ENCODE measurements around the gene ZBTB43. TPM values are rescaled to one million over a fixed set of nuclear protein-coding genes. Genes with fewer than 3 reads are reported as not detected.

ZBTB43 gene
- total and polyA plus RNA-seq, 10 of the 15 experiments (the other 5 are each of a cell fraction or from before 2014, with no cell fraction given), result 2.4 to 19.3 (median 8.7) TPM

DNA sequence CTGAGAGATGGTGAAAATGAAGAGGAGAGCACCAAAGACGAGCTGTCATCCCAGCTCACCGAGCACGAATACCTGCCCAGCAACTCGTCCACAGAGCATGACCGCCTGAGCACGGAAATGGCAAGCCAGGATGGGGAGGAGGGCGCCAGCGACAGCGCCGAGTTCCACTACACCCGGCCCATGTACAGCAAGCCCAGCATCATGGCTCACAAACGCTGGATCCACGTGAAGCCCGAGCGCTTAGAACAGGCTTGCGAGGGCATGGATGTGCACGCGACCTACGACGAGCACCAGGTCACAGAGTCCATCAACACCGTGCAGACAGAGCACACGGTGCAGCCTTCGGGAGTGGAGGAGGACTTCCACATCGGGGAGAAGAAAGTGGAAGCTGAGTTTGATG, 28.2 kb downstream of the ZBTB43 start:
- RAD21 ChIA-PET (ENCODE audit: unreplicated experiment), result interaction anchor here (1.0 kb wide), 1 partner anchor 39 kb away, joined by 3 read pairs; no protein-coding TSS in a partner anchor
- Histone ChIP-seq H3K4me2 (ENCODE audit: control insufficient read depth, insufficient read depth) (no peak overlapping the region), H3K27ac (ENCODE audit: control insufficient read depth, insufficient read depth) (no peak overlapping the region), H2AFZ (ENCODE audit: control insufficient read depth, low read depth, low read length) (no peak overlapping the region), H4K20me1 (ENCODE audit: control insufficient read depth, insufficient read depth) (no peaks in the 10 kb centered on the region; the same call in none of the 2 replicates), H3K27me3 (replicated peaks in 1 of 2; ENCODE audit: control insufficient read depth in 2 of 2, insufficient read depth in 2 of 2, low read length in 1 of 2) (no peaks in the 10 kb centered on the region), H3K79me2 (ENCODE audit: control insufficient read depth, insufficient read depth, low read length) (peaks cover 27% of the 10 kb centered on the region), H3K9me3 (replicated peaks; ENCODE audit: control insufficient read depth, insufficient read depth, low read length) (no peaks in the 10 kb centered on the region), H3K4me3 (no peak overlapping the region), H3K36me3 (ENCODE audit: control insufficient read depth in 2 of 2, insufficient read depth in 2 of 2, low read length in 1 of 2) (peaks cover 7 to 22% of the 10 kb centered on the region in 2 experiments), H3K9ac (ENCODE audit: control insufficient read depth, insufficient read depth, low read length) (no peak overlapping the region), H3K4me1 (ENCODE audit: control insufficient read depth, insufficient read depth, low read length) (peaks cover 41% of the 10 kb centered on the region)
- FAIRE-seq (no peak), DNase-seq (ENCODE audit: low read depth, low spot score) (no peak), ATAC-seq (no peak)
- BruUV-seq (replicated peaks), result no TSS peak
- intact Hi-C loops (cut with micrococcal nuclease; ENCODE audit: unreplicated experiment), result no loop called here
- POLR2A ChIA-PET, result interaction anchor here (1.1 to 1.9 kb wide), 2 partner anchors 25 to 29 kb away, joined by 3 to 9 read pairs; partner anchors contain the start of gene ZBTB43
- 97% methylated on average over 24 of the region's 24 CpGs for WGBS (ENCODE audit: insufficient coverage, insufficient replicate concordance, low lambda C conversion rate, missing lambda C conversion rate)
- CTCF ChIA-PET, result interaction anchor here (2.0 kb wide), 2 partner anchors 13 to 32 kb away, joined by 4 to 8 read pairs; no protein-coding TSS in a partner anchor
- in situ Hi-C loops (cut with MboI), result no loop called here
- SMC1A ChIA-PET (ENCODE audit: uncharacterized antibody, unreplicated experiment), result interaction anchor here (0.6 to 1.1 kb wide), 2 partner anchors 13 to 27 kb away, joined by 3 read pairs; no protein-coding TSS in a partner anchor
- no peak for TF ChIP-seq IKZF2 (IDR thresholded peaks at IDR 0.05)
- TF ChIP-seq GABPA (IDR thresholded peaks at IDR 0.05; ENCODE audit: low read depth), result no peak
- TF ChIP-seq CBFB (IDR thresholded peaks at IDR 0.05; ENCODE audit: low read depth), result no peak
- TF ChIP-seq, protein P1, sequence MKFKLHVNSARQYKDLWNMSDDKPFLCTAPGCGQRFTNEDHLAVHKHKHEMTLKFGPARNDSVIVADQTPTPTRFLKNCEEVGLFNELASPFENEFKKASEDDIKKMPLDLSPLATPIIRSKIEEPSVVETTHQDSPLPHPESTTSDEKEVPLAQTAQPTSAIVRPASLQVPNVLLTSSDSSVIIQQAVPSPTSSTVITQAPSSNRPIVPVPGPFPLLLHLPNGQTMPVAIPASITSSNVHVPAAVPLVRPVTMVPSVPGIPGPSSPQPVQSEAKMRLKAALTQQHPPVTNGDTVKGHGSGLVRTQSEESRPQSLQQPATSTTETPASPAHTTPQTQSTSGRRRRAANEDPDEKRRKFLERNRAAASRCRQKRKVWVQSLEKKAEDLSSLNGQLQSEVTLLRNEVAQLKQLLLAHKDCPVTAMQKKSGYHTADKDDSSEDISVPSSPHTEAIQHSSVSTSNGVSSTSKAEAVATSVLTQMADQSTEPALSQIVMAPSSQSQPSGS (IDR thresholded peaks at IDR 0.05; ENCODE audit: low read length), result no peak
- no peak for TF ChIP-seq FOXK2 (IDR thresholded peaks at IDR 0.05)
- no peak for TF ChIP-seq ZNF274 (IDR thresholded peaks at IDR 0.05; ENCODE audit: insufficient read depth, insufficient read length)
- no peak for TF ChIP-seq TBL1XR1 (IDR thresholded peaks at IDR 0.05; ENCODE audit: low read depth, low read length)
- no peak for TF ChIP-seq ZZZ3 (IDR thresholded peaks at IDR 0.05; ENCODE audit: control insufficient read depth, insufficient read length, low read depth)
- TF ChIP-seq MTA3 (IDR thresholded peaks at IDR 0.05; ENCODE audit: borderline replicate concordance, low read length), result no peak
- no peak for TF ChIP-seq JUNB (IDR thresholded peaks at IDR 0.05)
- TF ChIP-seq SUZ12 (IDR thresholded peaks at IDR 0.05; ENCODE audit: unreplicated experiment), result no peak
- TF ChIP-seq TCF12 (IDR thresholded peaks at IDR 0.05; ENCODE audit: low read depth, low read length), result no peak
- no peak for TF ChIP-seq KAT2A (conservative IDR thresholded peaks at IDR 0.05; ENCODE audit: control insufficient read depth, low read depth, low read length)
- TF ChIP-seq HCFC1 (IDR thresholded peaks at IDR 0.05; ENCODE audit: low read length), result no peak
- TF ChIP-seq WRNIP1 (IDR thresholded peaks at IDR 0.05; ENCODE audit: borderline replicate concordance, low read depth, low read length), result no peak
- no peak for TF ChIP-seq BACH1 (IDR thresholded peaks at IDR 0.05; ENCODE audit: borderline replicate concordance)
